ENCODE results near the gene CFI.
A peak's percentile ranks its signal among the peaks of the same experiment; 100 is the strongest.

CFI gene

DNA sequence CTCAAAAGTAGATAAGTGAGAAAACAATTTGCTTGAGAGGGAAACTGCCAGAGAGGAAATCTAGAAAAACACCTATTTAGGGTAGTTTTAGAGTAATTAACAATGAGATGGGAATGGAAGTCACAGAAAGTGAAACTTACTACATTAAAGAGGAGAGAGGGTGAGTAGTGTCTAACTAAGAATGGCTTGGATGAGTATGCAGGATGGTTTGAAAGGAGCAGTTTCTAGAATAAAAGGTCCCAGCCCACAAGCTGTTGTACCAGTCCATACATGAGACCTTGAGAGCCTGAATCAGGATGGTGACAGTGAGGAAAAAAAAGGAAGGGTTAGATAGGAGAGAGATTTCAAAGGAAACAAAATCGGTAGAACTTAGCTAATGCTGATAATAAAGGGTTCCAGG is 15.1 kb upstream of the CFI start:
- no peak for DNase-seq (ENCODE audit: low read depth in 1 of 2, low spot score in 1 of 2)
- Histone ChIP-seq H3K27me3 (ENCODE audit: insufficient read depth, poor library complexity, severe bottlenecking) (no peaks in the 10 kb centered on the region), H3K4me3 (replicated peaks; ENCODE audit: insufficient read depth, low read length) (peak overlapping the region; percentile 98), H3K27ac (replicated peaks) (peak overlapping the region; percentile 94)
- TF ChIP-seq SPI1 (IDR thresholded peaks at IDR 0.05; ENCODE audit: borderline replicate concordance, low read depth) = no peak
- no peak for TF ChIP-seq GABPA (IDR thresholded peaks at IDR 0.05; ENCODE audit: low read depth)
- TF ChIP-seq, protein P1, sequence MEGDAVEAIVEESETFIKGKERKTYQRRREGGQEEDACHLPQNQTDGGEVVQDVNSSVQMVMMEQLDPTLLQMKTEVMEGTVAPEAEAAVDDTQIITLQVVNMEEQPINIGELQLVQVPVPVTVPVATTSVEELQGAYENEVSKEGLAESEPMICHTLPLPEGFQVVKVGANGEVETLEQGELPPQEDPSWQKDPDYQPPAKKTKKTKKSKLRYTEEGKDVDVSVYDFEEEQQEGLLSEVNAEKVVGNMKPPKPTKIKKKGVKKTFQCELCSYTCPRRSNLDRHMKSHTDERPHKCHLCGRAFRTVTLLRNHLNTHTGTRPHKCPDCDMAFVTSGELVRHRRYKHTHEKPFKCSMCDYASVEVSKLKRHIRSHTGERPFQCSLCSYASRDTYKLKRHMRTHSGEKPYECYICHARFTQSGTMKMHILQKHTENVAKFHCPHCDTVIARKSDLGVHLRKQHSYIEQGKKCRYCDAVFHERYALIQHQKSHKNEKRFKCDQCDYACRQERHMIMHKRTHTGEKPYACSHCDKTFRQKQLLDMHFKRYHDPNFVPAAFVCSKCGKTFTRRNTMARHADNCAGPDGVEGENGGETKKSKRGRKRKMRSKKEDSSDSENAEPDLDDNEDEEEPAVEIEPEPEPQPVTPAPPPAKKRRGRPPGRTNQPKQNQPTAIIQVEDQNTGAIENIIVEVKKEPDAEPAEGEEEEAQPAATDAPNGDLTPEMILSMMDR (IDR thresholded peaks at IDR 0.05; ENCODE audit: insufficient read depth, low read length) = no peak
- TF ChIP-seq, protein P2, sequence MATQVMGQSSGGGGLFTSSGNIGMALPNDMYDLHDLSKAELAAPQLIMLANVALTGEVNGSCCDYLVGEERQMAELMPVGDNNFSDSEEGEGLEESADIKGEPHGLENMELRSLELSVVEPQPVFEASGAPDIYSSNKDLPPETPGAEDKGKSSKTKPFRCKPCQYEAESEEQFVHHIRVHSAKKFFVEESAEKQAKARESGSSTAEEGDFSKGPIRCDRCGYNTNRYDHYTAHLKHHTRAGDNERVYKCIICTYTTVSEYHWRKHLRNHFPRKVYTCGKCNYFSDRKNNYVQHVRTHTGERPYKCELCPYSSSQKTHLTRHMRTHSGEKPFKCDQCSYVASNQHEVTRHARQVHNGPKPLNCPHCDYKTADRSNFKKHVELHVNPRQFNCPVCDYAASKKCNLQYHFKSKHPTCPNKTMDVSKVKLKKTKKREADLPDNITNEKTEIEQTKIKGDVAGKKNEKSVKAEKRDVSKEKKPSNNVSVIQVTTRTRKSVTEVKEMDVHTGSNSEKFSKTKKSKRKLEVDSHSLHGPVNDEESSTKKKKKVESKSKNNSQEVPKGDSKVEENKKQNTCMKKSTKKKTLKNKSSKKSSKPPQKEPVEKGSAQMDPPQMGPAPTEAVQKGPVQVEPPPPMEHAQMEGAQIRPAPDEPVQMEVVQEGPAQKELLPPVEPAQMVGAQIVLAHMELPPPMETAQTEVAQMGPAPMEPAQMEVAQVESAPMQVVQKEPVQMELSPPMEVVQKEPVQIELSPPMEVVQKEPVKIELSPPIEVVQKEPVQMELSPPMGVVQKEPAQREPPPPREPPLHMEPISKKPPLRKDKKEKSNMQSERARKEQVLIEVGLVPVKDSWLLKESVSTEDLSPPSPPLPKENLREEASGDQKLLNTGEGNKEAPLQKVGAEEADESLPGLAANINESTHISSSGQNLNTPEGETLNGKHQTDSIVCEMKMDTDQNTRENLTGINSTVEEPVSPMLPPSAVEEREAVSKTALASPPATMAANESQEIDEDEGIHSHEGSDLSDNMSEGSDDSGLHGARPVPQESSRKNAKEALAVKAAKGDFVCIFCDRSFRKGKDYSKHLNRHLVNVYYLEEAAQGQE (IDR thresholded peaks at IDR 0.05; ENCODE audit: insufficient replicate concordance, low read depth) = no peak
- TF ChIP-seq POLR2AphosphoS5 (IDR thresholded peaks at IDR 0.05; ENCODE audit: low read depth) = no peak

DNA sequence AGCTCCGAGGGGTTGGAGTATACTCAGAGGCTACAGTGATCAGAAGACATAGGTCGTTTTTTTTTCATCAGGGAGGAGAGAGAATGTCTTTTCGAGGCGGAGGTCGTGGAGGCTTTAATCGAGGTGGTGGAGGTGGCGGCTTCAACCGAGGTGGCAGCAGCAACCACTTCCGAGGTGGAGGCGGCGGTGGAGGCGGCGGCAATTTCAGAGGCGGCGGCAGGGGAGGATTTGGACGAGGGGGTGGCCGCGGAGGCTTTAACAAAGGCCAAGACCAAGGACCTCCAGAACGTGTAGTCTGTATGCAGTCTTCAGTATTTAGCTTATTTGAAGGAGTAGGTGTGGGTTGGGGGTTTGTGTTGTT is 14.3 kb upstream of the CFI start:
- TF ChIP-seq POLR2AphosphoS5 (IDR thresholded peaks at IDR 0.05; ENCODE audit: low read depth) = no peak
- no peak for TF ChIP-seq SPI1 (IDR thresholded peaks at IDR 0.05; ENCODE audit: borderline replicate concordance, low read depth)
- TF ChIP-seq, protein P2 (IDR thresholded peaks at IDR 0.05; ENCODE audit: insufficient replicate concordance, low read depth) = no peak
- TF ChIP-seq, protein P1 (IDR thresholded peaks at IDR 0.05; ENCODE audit: insufficient read depth, low read length) = no peak
- TF ChIP-seq GABPA (IDR thresholded peaks at IDR 0.05; ENCODE audit: low read depth) = no peak
- Histone ChIP-seq H3K27me3 (ENCODE audit: insufficient read depth, poor library complexity, severe bottlenecking) (no peaks in the 10 kb centered on the region), H3K27ac (replicated peaks) (peak overlapping the region; percentile 94), H3K4me3 (replicated peaks; ENCODE audit: insufficient read depth, low read length) (peak overlapping the region; percentile 98)
- peak in 1 of 2 experiments; percentile 28 for DNase-seq (ENCODE audit: low read depth in 1 of 2, low spot score in 1 of 2)

DNA sequence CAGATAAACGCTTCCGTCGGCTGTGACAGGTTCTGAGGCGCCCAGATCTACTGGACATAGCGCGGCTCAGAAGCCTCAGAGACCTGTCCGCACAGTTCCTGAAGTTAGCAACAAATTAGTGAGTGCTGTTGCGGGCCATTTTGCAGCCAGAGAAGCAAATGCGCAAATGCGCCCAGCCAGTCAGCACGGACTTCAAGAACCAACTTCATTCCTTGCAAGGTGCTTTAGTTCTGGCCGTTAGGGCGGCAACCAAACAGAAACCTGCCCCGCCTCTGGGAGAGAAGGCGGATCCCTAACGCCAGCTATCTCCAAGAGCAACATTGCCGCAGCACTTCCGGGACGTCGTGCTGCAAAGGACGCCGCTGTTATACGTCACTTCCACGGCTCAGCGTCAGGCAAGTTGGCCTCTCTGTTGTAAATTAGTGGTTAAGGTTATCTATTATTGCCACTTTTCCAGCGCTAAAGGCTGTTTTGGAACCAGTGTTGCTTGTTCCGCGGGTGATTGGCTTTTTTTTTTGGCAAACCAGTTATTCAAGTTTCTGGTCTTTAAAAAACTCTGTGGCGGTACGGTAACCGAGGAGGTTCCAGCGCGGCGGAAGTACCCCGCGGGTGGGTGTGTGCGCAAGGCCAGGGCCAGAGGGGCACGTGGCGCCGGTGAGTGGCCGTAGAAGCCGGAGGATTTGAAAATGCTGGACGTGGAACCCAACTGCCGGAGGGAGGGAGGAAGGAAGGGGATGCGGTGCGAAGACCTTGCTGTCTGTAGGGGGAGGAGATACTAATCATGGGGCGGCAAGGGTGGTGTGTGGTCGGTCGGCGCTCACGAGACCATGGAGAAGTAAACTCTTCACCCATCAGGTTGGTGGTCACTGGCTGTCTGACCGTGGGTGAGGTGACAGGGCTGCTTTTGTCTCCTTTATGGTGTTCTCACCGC is 13.6 kb upstream of the CFI start, which contains the start of gene GAR1:
Gene GAR1, plus strand, starts transcription at position 612 of the 931 bp plus-strand sequence. CDS start 403 bp downstream, outside the sequence.
- Histone ChIP-seq H3K27ac (replicated peaks) (peak within 1 kb of the TSS; percentile 94), H3K4me3 (replicated peaks; ENCODE audit: insufficient read depth, low read length) (peak within 1 kb of the TSS; percentile 98), H3K27me3 (ENCODE audit: insufficient read depth, poor library complexity, severe bottlenecking) (no peaks in the 10 kb centered on the region)
- peak; percentile 85 to 96 for DNase-seq (ENCODE audit: low read depth in 1 of 2, low spot score in 1 of 2)
- peak; percentile 80 for TF ChIP-seq GABPA (IDR thresholded peaks at IDR 0.05; ENCODE audit: low read depth)
- peak; percentile 27; the same call in 1 of the 2 replicates for TF ChIP-seq SPI1 (IDR thresholded peaks at IDR 0.05; ENCODE audit: borderline replicate concordance, low read depth)
- TF ChIP-seq POLR2AphosphoS5 (IDR thresholded peaks at IDR 0.05; ENCODE audit: low read depth) = peak; percentile 67
- TF ChIP-seq, protein P2 (IDR thresholded peaks at IDR 0.05; ENCODE audit: insufficient replicate concordance, low read depth) = no peak
- TF ChIP-seq, protein P1 (IDR thresholded peaks at IDR 0.05; ENCODE audit: insufficient read depth, low read length) = no peak
